PC-9 (cell line): ENCODE measurements around the gene GIMAP2.

Experiments
- CTCF ChIP-seq: fragments of 200-600 bp; sonication (generic); conservative IDR thresholded peaks from 2 replicates; pipeline ENCODE4 v1.6.1; 2017; ENCODE audit warnings: mixed run types, antibody characterized with exemption, mild to moderate bottlenecking, moderate library complexity
- EZH2 ChIP-seq: fragments of 200-600 bp; sonication (generic); IDR thresholded peaks from 2 replicates; pipeline ENCODE4 v1.8.0; 2017; ENCODE audit warnings: antibody characterized with exemption, low read depth

GRCh38 chr7:150721970-150722373 lies 36.5 kb downstream of the GIMAP2 start:
- no peak for TF ChIP-seq CTCF
- TF ChIP-seq EZH2, result no peak
